ENCODE results near the gene IER5L. TPM values are rescaled to one million over a fixed set of nuclear protein-coding genes. Genes with fewer than 3 reads are reported as not detected.
"Not testable (repeated sequence)": the region's sequence is repeated elsewhere in the genome, so short reads cannot be mapped to it uniquely, and the experiment has no call there.

Gene IER5L
- polyA plus RNA-seq, 1 donor: 4.7 TPM

DNA sequence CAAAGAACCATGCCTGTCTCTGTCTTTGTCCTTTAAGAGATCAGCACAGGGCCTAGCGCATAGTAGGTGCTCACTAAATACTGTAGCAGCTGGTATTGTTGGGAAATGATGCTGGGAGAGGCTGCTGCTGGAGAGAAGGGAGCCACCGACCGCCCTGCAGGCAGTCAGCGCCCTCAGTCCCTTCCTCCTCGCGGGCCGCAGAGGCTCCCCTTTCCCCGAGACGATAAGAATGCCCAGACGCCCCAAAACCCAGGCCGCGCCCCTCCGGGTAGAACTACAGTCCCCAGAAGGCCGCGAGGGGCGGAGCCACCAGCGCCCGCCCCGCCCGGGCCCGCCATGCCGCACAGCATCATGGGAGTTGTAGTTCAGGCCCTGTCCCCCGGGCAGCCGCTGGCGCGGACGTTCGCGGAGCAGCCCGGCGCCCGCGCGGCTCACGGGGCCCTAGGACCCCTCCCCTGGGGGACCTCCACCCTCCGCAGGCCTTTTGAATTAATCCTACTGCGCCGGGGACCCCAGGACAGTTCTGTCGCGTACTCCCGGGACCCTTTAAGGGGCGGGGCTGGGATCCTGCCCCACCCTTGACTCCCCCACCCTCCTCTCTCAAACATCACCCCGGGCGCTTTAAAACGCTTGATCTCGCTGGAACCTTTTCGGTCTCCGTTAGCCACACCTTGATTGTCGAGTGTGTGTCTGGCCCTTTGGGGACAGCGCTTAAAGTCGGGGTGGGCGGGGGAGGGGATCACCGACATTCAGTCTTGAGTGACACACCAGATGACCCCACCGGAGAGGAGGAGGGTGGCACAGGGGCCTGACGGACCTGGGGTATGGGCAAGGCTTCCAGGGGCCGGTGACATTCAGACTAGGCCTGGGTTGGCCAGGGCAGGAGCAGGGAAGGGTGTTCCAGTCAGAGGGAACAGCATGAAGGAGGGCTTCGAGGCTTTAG is 24.8 kb upstream of the IER5L start:
- DNase-seq: peak; percentile 85

DNA sequence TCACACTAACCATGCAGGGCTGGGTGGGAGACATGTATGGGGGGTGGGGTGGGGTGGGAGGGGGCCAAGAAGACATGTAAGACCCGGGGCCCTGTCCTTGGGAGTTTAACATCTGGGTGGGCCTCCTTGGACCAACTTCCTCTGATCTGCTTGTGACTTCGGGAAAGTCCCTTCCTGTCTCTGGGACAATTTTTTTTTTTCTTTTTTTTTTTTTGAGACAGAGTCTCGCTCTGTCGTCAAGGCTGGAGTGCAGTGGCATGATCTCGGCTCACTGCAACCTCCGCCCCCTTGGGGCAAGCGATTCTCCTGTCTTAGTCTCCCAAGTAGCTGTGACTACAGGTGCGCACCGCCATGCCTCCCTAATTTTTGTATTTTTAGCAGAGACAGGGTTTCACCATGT is 23.8 kb upstream of the IER5L start:
- DNase-seq: no peak

DNA sequence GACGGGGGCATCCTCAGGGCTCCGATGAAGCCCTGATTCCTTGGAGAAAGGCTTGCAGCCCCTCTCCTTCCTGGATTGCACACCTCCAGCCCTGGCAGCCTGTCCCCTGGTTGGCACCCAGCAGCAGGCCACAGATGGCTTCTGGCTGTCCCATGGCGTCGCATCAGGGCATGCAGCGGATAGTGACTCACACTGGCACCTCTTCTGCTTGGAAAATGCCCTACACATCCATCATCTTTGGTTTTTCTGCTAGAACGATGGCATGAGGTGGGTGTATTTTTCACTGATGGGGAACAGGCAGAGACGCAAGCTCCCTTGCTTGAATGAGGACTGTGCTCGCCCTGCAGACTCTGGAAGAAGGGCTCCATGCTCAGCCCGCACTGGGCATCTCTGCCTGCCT is 23.2 kb upstream of the IER5L start:
- DNase-seq: no peak

DNA sequence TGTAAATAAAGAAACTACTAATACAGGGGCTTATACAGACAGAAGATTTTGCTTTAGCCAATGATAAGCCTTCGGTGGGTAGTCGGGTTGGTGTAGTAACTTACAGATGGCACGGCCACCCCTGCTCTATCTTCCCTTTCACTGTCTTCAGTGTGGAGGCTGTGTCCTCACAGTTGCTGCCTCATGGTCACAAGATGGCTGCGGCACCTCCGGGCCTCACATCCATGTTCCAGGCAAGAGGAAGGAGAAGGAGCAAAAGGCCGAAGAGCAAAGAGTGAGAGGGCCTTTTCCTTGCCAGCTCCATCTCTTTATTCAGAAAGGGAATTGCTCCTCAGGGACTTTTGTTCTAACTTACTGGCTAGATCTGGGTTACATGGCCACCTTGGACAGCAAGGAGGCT is 22.2 kb upstream of the IER5L start:
- no peak for DNase-seq

DNA sequence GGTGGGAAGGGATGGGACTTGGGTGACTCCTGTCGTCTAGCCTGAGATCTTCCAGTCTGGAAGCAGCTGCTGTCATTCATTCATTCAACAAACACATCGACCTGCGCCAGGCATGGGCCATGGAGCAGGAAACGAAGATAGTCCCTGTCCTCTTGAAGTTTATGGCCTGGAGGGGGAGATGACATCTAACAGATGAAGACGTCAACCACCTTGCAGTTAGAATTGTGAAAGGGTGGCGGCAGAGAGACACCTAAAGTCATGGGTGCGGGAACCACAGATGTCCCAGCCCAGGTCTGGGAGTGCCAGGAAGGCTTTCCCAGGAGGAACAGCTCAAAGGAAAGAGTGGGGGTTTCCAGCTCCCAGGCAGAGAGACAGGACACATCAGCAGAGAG is 21.0 kb upstream of the IER5L start:
- DNase-seq: no peak

DNA sequence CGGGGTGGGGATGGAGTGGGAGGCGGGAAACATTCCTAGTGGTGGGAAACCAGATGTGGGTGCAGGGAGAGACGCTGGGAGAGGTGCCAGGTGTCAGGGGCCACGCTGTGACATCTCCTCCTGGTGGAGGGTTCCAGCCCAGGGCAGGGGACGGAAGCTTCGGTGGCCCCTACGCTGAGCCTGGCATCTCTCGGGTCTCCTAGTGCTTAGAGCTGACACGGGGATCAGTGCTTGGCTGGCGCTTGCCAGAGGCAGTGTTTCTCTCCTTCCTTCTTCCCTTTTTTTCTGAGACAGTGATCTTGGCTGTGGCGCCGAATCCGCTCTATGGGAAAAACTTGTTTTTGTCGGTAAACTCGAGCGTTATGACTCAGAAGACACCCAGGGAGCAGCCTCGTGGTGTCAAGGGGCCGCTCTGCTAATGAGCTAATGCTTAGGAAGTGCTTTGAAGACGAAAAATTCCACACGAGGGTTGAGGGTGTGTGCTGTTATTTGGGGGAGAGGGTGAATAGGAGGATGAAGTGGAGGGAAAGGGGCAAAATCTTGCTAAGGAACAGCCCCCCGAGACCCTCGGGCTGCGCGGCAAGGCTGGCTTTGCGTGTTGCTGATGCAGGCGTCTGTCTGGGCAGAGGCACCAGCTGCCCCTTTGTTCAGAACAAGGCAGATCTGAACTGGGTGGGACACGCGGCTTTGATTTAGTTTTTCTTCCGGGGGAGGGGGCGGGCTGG is 20.4 kb upstream of the IER5L start:
- peak; percentile 63 for DNase-seq

DNA sequence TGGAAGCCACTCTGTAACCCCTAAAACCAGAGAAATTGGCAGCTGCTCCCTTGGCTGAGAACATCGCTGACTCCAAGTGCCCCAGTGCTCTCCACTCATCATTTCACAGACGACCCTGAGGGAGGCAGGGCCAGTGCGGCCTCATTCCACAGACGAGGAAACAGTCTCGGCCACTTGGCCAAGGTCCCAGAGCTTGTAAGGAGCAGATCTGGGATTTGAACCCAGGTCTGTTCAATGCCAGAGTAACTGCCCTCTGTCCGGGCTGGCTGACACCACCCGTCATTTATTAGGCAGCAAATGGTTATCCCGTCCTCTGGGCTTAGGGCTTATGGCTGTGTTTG is 19.9 kb upstream of the IER5L start:
- no peak for DNase-seq

DNA sequence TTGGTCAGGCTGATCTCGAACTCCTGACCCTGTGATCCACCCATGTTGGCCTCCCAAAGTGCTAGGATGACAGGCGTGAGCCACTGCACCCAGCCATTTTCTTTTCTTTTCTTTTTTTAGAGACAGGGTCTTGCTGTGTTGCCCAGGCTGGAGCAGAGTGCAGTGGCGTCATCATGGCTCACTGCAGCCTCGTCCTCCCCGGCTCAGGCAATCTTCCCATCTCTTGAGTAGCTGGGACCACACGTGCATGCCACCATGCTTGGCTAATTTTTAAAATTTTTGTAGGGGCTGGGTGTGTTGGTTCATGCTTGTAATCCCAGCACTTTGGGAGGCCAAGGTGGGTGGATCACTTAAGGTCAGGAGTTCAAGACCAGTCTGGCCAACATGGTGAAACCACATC is 19.0 kb upstream of the IER5L start:
- DNase-seq: not testable (repeated sequence)

DNA sequence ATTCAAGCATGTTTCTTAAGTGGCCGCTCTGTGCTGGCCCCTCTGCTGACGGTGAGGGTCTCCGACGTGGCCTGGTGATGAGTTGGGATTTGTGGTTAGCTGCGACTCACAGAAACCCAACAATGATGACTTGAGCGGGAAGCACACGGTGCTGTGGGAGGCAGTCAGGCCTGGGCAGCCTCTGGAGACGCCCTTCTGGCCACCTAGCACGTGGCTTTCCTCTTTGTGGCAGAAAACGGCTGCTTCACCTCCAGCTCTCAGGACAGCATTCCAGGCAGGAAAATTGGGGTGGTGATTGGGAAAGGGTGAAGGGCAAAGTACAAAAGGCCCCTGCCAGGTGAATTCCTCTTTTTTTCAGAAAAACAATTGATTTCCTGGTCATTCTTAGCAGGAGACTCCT is 17.5 kb upstream of the IER5L start:
- no peak for DNase-seq

DNA sequence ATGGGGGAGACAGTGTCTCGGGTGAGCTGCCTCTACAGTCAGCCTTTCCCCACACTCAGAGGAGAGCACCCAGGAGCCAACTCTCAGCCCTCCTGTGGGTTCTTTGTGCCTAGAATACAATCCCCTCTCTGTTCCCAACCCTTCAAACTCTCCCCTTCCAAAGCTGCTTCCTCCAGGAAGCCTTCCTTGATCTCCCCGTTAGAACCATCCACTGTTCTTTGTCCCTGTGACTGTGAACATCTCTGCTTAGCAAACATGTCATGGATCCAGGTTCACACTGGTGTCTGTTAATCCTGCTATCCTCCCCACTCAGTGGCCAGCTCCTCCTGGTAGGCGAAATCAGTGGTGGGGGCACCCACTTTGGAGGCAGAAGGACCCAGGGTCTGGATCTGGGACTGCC is 16.2 kb upstream of the IER5L start:
- DNase-seq: no peak

DNA sequence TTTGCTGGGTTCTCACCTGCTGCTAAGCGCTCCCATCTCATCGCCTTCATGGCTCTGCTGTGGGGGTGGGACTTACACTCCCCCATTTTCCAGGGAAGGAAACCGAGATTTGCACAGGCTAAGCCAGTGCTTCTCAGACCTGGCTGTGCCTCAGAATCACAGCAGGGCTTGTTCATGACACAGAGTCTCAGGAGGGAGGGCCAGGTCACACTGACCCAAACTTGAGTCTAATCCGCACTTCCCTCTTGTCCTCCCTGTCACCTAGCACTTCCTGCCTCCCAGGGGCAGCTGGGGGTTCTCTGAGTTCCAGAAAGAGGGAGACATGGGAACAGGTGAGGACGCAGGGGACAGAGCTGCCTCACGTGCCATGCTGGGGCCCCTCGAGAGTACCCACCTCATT is 15.6 kb upstream of the IER5L start:
- no peak for DNase-seq

DNA sequence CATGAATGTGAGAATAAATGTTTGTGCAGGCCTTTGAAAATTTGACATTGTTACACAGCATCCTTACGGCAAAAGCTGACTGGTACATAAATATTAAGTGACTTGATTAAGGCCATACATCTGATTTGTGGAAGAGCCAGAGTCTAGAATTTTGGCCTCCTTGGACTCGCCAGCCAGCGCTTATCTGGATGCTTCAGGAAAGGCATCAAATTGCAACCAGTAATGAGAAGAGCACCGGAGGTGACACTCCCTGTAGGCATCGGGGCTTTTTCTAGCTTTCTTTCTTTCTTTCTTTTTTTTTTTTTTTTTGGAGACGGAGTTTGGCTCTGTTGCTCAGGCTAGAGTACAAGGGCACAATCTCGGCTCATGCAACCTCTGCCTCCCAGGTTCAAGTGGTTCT is 13.2 kb upstream of the IER5L start:
- DNase-seq: no peak

DNA sequence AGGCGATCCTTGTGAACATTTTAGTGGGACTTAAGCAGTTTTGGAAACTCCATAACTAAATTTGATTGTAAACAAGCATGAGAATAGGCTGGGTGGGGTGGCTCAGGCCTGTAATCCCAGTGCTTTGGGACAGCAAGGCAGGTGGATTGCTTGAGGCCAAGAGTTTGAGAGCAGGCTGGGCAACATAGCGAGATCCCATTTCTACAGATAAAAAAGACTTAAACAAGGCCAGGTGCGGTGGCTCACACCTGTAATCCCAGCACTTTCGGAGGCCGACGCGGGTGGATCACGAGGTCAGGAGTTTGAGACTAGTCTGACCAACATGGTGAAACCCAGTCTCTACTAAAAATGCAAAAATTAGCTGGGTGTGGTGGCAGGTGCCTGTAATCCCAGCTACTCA is 11.9 kb upstream of the IER5L start:
- DNase-seq: not testable (repeated sequence)

DNA sequence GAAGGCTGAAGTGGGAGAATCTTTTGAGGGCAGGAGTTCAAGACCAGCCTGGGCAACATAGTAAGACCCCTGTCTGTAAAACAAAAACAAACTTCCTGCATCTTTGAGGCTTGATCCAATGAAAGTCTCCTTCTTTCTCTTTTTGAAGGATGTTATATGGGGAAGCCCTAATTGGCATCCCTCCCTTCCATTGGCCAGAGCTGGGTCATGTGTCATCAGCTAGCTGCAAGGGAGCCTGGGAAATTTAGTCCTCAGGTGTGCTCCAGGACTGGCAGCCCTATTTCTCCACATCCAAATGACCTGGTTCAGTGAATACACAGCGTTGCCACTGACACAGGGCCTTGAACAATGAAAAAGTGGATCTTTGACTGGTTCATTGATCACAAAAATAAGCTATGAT is 9.0 kb upstream of the IER5L start:
- DNase-seq: no peak

DNA sequence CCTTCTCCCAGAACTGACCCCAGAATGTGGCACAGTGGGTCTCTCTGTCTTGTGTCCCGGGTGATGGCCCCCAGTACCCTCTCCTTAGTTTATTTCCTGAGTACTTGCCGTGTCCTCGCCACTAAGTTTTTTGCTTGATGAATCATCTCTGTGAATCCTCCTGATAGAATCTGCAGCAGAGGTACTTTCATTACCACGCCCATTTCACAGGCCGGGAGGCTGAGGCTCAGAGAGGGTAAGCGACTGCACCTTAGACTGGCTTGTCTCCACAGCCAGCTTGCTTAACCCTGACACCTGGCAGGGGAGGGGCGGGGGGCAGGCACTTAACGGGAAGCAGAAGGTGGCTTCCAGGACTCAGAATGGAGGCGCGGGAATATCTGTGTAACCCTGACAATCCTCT is 7.9 kb upstream of the IER5L start:
- DNase-seq: no peak

DNA sequence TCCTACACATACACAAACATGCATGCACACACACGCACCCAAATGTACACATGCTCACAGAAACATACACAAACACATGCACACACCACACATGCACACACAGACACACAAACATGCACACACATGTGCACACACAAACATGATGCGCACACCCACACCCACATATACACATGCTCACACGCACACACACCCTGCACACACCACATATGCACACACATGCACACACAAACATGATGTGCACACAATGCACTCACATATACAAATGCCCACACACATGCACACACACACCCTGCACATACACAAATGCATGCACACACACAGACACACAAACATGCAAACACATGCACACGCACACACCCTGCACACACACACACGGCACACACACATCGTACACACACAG is 7.3 kb upstream of the IER5L start:
- no peak for DNase-seq

DNA sequence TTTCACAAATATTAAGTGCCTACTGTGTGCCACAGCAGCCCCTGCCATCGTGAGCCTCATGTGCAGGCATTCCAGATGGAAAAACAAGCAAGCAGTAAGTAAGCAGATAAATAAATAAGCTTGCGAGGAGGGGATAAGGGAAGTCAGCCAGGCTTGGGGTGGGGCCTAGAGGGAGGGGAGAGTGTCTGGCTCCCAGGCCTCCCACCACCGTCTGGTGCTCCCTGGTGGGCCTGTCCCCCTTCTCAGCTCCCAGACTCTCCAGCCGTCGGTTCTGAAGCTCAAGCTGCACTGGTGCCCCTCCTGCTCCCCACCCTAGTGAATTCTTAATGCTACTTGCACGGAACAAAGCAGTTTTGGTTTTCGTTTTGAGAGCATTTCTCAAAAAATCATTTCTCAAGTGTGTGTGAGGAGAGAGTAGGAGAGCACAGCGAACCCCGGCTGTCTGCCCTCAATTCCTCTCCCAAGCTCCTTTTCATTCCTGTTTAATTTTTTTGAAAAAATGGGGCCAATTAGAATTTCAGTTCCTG is 6.6 kb upstream of the IER5L start:
- no peak for DNase-seq

DNA sequence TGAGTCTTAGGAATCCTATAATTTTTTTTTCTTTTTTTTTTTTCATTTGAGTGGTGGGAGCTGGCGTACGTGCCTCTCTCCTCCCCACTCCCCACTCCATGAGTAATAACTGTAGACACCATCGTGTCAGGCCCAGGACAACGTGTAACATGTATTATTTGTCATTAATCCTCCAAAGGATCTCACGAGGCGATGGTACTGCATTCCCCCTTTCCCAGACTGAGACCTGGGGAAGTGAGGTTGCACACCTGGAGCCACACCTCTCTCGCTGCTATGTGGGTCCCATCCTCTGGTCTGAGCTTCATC is 6.1 kb upstream of the IER5L start:
- DNase-seq: no peak

DNA sequence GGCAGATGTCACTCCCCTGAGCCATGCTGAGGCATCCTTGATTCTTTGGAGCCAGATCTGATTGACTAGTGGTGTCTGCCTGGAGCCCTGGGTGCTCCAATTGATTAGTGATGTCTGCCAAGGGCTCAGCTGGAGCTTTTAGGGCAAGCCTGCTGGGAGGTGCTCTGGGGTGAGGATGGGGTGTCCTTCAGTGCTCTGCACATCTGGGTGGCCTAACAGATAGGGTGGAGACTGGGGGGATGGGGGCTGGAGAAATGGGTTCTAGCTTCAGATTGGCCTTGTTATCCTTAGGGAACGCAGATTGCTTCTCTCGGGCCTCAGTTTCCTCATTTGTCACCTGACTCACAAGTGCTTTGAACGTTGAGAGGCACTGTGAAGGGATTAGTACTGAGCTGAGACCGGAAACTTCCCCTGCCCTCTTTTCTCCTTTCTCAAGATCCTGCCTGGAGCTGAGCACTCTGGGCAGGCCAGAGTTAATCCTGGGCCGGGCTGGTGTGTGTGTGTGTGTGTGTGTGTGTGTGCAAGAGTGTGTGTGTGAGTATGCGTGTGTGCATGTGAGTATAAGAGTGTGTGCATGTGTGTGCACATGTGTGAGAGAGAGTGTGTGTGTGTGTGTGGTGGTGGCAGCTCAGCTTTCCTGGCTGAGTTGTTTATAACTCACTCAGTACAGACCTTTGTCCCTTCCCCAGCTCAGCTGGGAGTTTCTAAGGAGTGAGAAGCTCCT is 5.6 kb upstream of the IER5L start:
- no peak for DNase-seq

DNA sequence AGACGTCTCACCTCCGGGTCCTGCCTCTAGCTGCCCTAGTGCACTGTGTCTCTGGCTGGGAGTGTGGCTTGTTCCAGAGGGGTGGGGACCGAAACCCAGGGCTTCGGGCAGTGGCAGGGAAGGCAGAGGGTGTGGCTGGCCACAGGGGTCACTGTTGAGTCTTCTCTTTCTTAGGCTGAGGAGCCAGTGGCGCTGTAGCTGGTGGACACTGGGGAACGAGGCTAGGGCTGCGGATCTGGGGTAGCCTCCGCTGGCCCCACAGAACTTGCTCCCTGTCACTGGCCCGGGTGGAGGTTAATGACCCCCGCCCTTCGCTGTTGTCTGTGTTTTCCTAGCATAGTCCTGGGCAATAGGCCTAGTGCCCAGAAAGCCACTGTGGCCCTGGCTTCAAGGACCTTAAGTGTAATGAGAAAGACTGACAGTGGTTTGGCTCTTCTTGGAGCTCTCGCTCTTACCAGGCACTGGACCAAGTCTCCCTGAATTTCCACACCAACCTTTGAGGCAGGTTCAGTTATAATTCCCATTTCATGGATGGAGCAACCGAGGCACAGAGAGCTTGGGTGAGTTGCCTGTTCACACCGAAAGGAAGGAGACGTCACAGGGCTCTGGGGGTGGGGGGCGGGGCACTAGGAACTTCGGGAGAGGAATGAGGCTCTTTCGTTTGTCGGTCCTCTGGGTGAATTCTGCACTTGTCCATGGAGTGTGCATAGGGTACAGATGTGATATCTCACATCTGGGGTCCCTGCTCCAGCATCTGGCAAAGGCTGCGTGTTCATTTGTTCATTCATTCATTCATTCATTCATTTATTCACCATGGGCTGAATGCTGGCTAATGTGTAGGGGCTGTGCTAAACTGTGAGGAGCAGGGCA is 4.8 kb upstream of the IER5L start:
- no peak for DNase-seq

DNA sequence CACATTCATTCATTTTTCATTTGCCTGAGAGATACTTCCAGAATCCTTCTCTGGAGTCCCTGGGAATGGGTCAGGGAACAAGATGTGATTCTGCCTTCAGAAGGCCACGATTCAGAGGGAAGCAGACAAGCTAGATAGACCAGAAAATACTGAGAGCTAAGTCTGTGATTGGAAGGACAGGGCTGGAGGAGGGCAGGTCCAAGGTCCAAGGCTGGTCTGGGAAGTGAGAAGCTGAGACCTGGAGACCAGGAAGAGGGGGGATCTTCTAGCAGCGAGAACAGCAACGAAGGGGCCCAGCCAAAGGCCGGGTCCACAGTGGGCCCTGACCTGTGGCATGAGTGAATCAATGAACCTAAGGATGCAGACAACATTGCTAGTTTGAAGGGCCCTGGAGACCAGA is 4.1 kb upstream of the IER5L start:
- no peak for DNase-seq

DNA sequence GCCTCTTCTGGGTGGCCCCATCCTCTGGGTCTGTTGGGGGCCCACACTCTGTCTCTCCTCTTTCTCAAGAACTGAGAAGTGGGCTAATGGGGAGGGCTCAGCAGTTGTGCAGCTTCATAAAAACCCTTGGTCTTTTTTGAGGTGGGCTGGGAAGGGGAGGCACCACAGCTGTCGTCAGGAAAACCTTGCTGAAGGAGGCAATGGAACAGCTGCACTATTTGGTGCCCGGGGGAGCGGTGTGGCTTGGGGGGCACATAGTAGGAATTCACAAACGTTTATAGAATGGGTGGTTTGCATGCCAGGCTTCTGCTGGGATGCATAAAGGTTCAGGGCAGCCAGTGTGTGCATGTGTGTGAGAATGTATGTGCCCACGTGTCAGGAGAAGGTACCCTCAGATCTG is 3.2 kb upstream of the IER5L start:
- DNase-seq: no peak

Measured in hindlimb muscle (tissue), 1 donor.